Measurements from ENCODE around the gene CEP112. TPM values are rescaled to one million over a fixed set of nuclear protein-coding genes. Genes with fewer than 3 reads are reported as not detected.

Gene CEP112
- total RNA-seq, 1 experiment from 2014 or later = 9.5 TPM

GRCh38 chr17:66094727-66095126, 97.2 kb downstream of the CEP112 start:
- intact Hi-C loops (cut with micrococcal nuclease; ENCODE audit: unreplicated experiment) (no loop called here), in situ Hi-C loops (cut with HindIII; ENCODE audit: low pct_unique_long_range_greater_than_20kb, low sequenced_read_pairs) (no loop called here)
- no peaks in the 10 kb centered on the region for H3K27me3 ChIP-seq (ENCODE audit: control insufficient read depth, insufficient read depth, low read length)

GRCh38 chr17:66091445-66092080, 100.4 kb downstream of the CEP112 start:
- in situ Hi-C loops (cut with HindIII; ENCODE audit: low pct_unique_long_range_greater_than_20kb, low sequenced_read_pairs) (no loop called here), intact Hi-C loops (cut with micrococcal nuclease; ENCODE audit: unreplicated experiment) (no loop called here)
- Histone ChIP-seq H3K9me3 (ENCODE audit: control insufficient read depth, insufficient read depth, low read depth, low read length) (peaks cover 4% of the 10 kb centered on the region; the same call in 1 of the 2 replicates), H3K27ac (ENCODE audit: low read length) (no peak overlapping the region), H3K36me3 (ENCODE audit: control insufficient read depth, insufficient read depth, low read length) (no peaks in the 10 kb centered on the region), H3K27me3 (ENCODE audit: control insufficient read depth, insufficient read depth, low read length) (no peaks in the 10 kb centered on the region), H3K4me3 (ENCODE audit: low read depth in 2 of 2, low read length in 2 of 2) (no peak overlapping the region), H3K4me1 (ENCODE audit: control insufficient read depth, insufficient read depth, low read length) (no peaks in the 10 kb centered on the region)
- TF ChIP-seq SIN3A (IDR thresholded peaks at IDR 0.05; ENCODE audit: borderline replicate concordance, insufficient read depth, low read depth, low read length) = no peak
- no peak for TF ChIP-seq POLR2AphosphoS5 (IDR thresholded peaks at IDR 0.05; ENCODE audit: low read depth, low read length)
- TF ChIP-seq CTCF (IDR thresholded peaks at IDR 0.05) = no peak
- TF ChIP-seq TCF7L2 (IDR thresholded peaks at IDR 0.05; ENCODE audit: low read depth, low read length) = no peak
- no peak for TF ChIP-seq REST (IDR thresholded peaks at IDR 0.05; ENCODE audit: insufficient read depth in 1 of 2, low read depth in 2 of 2, low read length in 1 of 2)
- no TSS peak for BruUV-seq (replicated peaks)
- no peak for ATAC-seq
- no peak for DNase-seq (ENCODE audit: low read depth, low spot score)
- ChIA-PET CTCF (no interaction called here), POLR2A (no interaction called here)

More at GRCh38 chr17:66094727-66095126, 97.2 kb downstream of the CEP112 start:
- DNase-seq (ENCODE audit: low read depth, low spot score) = no peak
- POLR2A ChIA-PET = no interaction called here
- Histone ChIP-seq H3K4me1 (ENCODE audit: control insufficient read depth, insufficient read depth, low read length) (no peaks in the 10 kb centered on the region), H3K36me3 (ENCODE audit: control insufficient read depth, insufficient read depth, low read length) (no peaks in the 10 kb centered on the region), H3K27ac (ENCODE audit: low read length) (no peak overlapping the region), H3K9me3 (ENCODE audit: control insufficient read depth, insufficient read depth, low read depth, low read length) (peaks cover 2% of the 10 kb centered on the region; the same call in 1 of the 2 replicates), H3K4me3 (ENCODE audit: low read depth in 2 of 2, low read length in 2 of 2) (no peak overlapping the region)
- CTCF ChIA-PET = no interaction called here
- no peak for ATAC-seq
- no peak for TF ChIP-seq REST (IDR thresholded peaks at IDR 0.05; ENCODE audit: insufficient read depth in 1 of 2, low read depth in 2 of 2, low read length in 1 of 2)
- no peak for TF ChIP-seq SIN3A (IDR thresholded peaks at IDR 0.05; ENCODE audit: borderline replicate concordance, insufficient read depth, low read depth, low read length)
- TF ChIP-seq POLR2AphosphoS5 (IDR thresholded peaks at IDR 0.05; ENCODE audit: low read depth, low read length) = no peak
- no peak for TF ChIP-seq TCF7L2 (IDR thresholded peaks at IDR 0.05; ENCODE audit: low read depth, low read length)
- TF ChIP-seq CTCF (IDR thresholded peaks at IDR 0.05) = no peak
- BruUV-seq (replicated peaks) = no TSS peak
